Uterus (tissue), 4 donors: ENCODE results near the gene KHK. TPM values are rescaled to one million over a fixed set of nuclear protein-coding genes. Genes with fewer than 3 reads are reported as not detected.

ENCODE experiments used
- DNase-seq, 2 donors: peaks; one replicate each; pipeline ENCODE4 v3.0.0-alpha.2; 2019 to 2020
- H3K27ac ChIP-seq, 2 donors: fragments of 200-600 bp; sonication (generic); 1 replicate in 1 of 2; 2 replicates in 1 of 2; pipeline ENCODE4 v1.5.1; 2016 to 2018
- H3K27me3 ChIP-seq, 2 donors: fragments of 200-600 bp; sonication (generic); one replicate each; pipeline ENCODE4 v1.5.1; 2018 to 2019; ENCODE audit warnings: control low read depth in 1 of 2
- H3K36me3 ChIP-seq, 2 donors: fragments of 200-600 bp; sonication (generic); one replicate each; pipeline ENCODE4 v1.5.1; 2019; ENCODE audit warnings: control low read depth in 1 of 2
- H3K4me1 ChIP-seq, 2 donors: fragments of 200-600 bp; sonication (generic); one replicate each; pipeline ENCODE4 v1.5.1; 2018 to 2019; ENCODE audit warnings: control low read depth in 1 of 2
- H3K4me3 ChIP-seq, 2 donors: fragments of 200-600 bp; sonication (generic); 1 replicate in 1 of 2; 2 replicates in 1 of 2; pipeline ENCODE4 v1.5.1; 2018 to 2019; ENCODE audit warnings: mild to moderate bottlenecking in 1 of 2
- H3K9me3 ChIP-seq, 2 donors: fragments of 200-600 bp; sonication (generic); one replicate each; pipeline ENCODE4 v1.5.1; 2019; ENCODE audit warnings: control low read depth in 1 of 2
- POLR2A ChIP-seq, 2 donors: fragments of 450-650 bp; IDR thresholded peaks; one replicate each; pipeline ENCODE4 v1.6.1; 2016; ENCODE audit warnings: antibody characterized with exemption in 2 of 2, mild to moderate bottlenecking in 1 of 2, moderate library complexity in 1 of 2
- intact Hi-C: fragments of 100-400 bp; cut with DNase I; formaldehyde crosslinking; loops from one replicate; pipeline ENCODE4 v1.15.1; 2023; ENCODE audit warnings: low total_unique reads
- total RNA-seq, 4 donors: library from RNA; depleted of rRNA in 3 of 4; stranded (reverse); fragments of >200 nt in 3 of 4; gene quantifications; one replicate each; pipeline versions ENCODE4 v1.1.0 to v1.2.4, GENCODE V29; 2014 to 2023
- TF ChIP-seq, protein P1 (sequence below), 4 experiments: fragments of 200-600 bp in 2 of 4; fragments of 450-650 bp in 2 of 4; sonication (generic) in 2 of 4; IDR thresholded peaks; one replicate each; pipeline ENCODE4 v1.5.1; 2016 to 2019; ENCODE audit warnings: antibody characterized with exemption in 4 of 4, mild to moderate bottlenecking in 2 of 4, moderate library complexity in 1 of 4
- donor health status: DM: yes; HTN: yes; CAD: no.

KHK gene
- total RNA-seq, 4 donors from 2014 or later = 1.0 to 21.6 (median 5.4) TPM

DNA sequence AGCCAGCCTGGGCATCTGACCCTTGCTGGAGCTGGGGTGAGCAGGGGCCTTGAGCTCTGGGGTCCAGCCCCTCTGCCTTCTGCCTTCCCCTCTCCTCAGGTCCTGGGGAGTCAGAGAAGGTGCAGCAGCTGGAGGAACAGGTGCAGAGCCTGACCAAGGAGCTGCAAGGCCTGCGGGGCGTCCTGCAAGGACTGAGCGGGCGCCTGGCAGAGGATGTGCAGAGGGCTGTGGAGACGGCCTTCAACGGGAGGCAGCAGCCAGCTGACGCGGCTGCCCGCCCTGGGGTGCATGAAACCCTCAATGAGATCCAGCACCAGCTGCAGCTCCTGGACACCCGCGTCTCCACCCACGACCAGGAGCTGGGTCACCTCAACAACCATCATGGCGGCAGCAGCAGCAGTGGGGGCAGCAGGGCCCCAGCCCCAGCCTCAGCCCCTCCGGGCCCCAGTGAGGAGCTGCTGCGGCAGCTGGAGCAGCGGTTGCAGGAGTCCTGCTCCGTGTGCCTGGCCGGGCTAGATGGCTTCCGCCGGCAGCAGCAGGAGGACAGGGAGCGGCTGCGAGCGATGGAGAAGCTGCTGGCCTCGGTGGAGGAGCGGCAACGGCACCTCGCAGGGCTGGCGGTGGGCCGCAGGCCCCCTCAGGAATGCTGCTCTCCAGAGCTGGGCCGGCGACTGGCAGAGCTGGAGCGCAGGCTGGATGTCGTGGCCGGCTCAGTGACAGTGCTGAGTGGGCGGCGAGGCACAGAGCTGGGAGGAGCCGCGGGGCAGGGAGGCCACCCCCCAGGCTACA, 4.4 kb upstream of the KHK start:
- TF ChIP-seq, protein P1, sequence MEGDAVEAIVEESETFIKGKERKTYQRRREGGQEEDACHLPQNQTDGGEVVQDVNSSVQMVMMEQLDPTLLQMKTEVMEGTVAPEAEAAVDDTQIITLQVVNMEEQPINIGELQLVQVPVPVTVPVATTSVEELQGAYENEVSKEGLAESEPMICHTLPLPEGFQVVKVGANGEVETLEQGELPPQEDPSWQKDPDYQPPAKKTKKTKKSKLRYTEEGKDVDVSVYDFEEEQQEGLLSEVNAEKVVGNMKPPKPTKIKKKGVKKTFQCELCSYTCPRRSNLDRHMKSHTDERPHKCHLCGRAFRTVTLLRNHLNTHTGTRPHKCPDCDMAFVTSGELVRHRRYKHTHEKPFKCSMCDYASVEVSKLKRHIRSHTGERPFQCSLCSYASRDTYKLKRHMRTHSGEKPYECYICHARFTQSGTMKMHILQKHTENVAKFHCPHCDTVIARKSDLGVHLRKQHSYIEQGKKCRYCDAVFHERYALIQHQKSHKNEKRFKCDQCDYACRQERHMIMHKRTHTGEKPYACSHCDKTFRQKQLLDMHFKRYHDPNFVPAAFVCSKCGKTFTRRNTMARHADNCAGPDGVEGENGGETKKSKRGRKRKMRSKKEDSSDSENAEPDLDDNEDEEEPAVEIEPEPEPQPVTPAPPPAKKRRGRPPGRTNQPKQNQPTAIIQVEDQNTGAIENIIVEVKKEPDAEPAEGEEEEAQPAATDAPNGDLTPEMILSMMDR (IDR thresholded peaks at IDR 0.05) = no peak
- no peak for TF ChIP-seq POLR2A (IDR thresholded peaks at IDR 0.05)
- H3K9me3 ChIP-seq = no peaks in the 10 kb centered on the region
- DNase-seq = peak in 1 of 2 donors; percentile 11
- no peaks in the 10 kb centered on the region for H3K36me3 ChIP-seq
- H3K27ac ChIP-seq = peak overlapping the region; percentile 51 to 55
- H3K4me3 ChIP-seq = no peak overlapping the region
- intact Hi-C loops = no loop called here
- peaks cover 5 to 19% of the 10 kb centered on the region in 2 donors for H3K4me1 ChIP-seq
- H3K27me3 ChIP-seq = no peaks in the 10 kb centered on the region

DNA sequence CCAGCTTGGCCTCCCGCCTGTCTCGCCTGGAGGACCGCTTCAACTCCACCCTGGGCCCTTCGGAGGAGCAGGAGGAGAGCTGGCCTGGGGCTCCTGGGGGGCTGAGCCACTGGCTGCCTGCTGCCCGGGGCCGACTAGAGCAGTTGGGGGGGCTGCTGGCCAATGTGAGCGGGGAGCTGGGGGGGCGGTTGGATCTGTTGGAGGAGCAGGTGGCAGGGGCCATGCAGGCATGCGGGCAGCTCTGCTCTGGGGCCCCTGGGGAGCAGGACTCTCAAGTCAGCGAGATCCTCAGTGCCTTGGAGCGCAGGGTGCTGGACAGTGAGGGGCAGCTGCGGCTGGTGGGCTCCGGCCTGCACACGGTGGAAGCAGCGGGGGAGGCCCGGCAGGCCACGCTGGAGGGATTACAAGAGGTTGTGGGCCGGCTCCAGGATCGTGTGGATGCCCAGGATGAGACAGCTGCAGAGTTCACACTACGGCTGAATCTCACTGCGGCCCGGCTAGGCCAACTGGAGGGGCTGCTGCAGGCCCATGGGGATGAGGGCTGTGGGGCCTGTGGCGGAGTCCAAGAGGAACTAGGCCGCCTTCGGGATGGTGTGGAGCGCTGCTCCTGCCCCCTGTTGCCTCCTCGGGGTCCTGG, 3.7 kb upstream of the KHK start:
- intact Hi-C loops = no loop called here
- no peaks in the 10 kb centered on the region for H3K27me3 ChIP-seq
- peaks cover 5 to 23% of the 10 kb centered on the region in 2 donors for H3K4me1 ChIP-seq
- TF ChIP-seq, protein P1 (IDR thresholded peaks at IDR 0.05) = no peak
- no peak for TF ChIP-seq POLR2A (IDR thresholded peaks at IDR 0.05)
- H3K27ac ChIP-seq = no peak overlapping the region
- H3K36me3 ChIP-seq = no peaks in the 10 kb centered on the region
- no peaks in the 10 kb centered on the region for H3K9me3 ChIP-seq
- H3K4me3 ChIP-seq = no peak overlapping the region
- DNase-seq = peak in 1 of 2 donors; percentile 24

DNA sequence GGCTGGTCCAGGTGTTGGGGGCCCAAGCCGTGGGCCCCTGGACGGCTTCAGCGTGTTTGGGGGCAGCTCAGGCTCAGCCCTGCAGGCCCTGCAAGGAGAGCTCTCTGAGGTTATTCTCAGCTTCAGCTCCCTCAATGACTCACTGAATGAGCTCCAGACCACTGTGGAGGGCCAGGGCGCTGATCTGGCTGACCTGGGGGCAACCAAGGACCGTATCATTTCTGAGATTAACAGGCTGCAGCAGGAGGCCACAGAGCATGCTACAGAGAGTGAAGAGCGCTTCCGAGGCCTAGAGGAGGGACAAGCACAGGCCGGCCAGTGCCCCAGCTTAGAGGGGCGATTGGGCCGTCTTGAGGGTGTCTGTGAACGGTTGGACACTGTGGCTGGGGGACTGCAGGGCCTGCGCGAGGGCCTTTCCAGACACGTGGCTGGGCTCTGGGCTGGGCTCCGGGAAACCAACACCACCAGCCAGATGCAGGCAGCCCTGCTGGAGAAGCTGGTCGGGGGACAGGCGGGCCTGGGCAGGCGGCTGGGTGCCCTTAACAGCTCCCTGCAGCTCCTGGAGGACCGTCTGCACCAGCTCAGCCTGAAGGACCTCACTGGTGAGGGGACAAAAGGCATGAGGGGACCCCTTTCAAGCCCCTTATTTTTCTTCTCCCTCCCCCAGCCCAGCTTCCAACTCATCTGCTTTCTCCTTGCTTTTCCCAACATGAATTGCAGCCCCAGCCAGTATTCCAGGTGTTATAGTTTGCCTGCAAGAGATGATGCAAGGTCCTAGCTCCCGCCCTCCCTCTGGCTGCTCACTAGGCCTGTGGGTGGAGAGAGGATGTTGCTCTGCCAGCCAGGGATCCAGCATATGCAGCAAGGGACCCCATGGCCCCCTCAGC, 2.9 kb upstream of the KHK start:
- Histone ChIP-seq H3K27ac (no peak overlapping the region), H3K9me3 (no peaks in the 10 kb centered on the region), H3K36me3 (no peaks in the 10 kb centered on the region), H3K27me3 (no peaks in the 10 kb centered on the region), H3K4me1 (peaks cover 5 to 23% of the 10 kb centered on the region in 2 donors), H3K4me3 (no peak overlapping the region)
- DNase-seq = peak in 1 of 2 donors; percentile 17
- no peak for TF ChIP-seq POLR2A (IDR thresholded peaks at IDR 0.05)
- TF ChIP-seq, protein P1 (IDR thresholded peaks at IDR 0.05) = no peak
- intact Hi-C loops = no loop called here

- TF ChIP-seq, protein P1 (IDR thresholded peaks at IDR 0.05) = no peak
- TF ChIP-seq POLR2A (IDR thresholded peaks at IDR 0.05) = no peak
- Histone ChIP-seq H3K27me3 (no peaks in the 10 kb centered on the region), H3K9me3 (no peaks in the 10 kb centered on the region), H3K4me3 (no peak overlapping the region), H3K36me3 (no peaks in the 10 kb centered on the region), H3K27ac (peak overlapping the region in 1 of 2 donors; percentile 82), H3K4me1 (peaks cover 5 to 23% of the 10 kb centered on the region in 2 donors)
- intact Hi-C loops = no loop called here
- DNase-seq = peak in 1 of 2 donors; percentile 13
These were observed 2.1 kb upstream of the KHK start for GRCh38 chr2:27084297-27085061.
